Astrocyte (in vitro differentiated cells and primary cell): Measurements from ENCODE around the gene GUCY2F. TPM values are rescaled to one million over a fixed set of nuclear protein-coding genes. Genes with fewer than 3 reads are reported as not detected.

Experiments
- DNase-seq: peaks from one replicate; pipeline ENCODE4 v3.0.0-alpha.2; 2010; ENCODE audit warnings: low read depth
- FAIRE-seq: peaks from 2 replicates; lab custom pipeline; 2011; peaks lifted over from hg19 to GRCh38; lab: Jason Lieb, UNC
- H2AFZ ChIP-seq: 2 replicates; pipeline ENCODE4 v1.6.0; 2012; ENCODE audit warnings: low read depth, low read length, inconsistent platforms
- H3K27ac ChIP-seq: 2 replicates; pipeline ENCODE4 v1.5.1; 2011; ENCODE audit warnings: low read depth, low read length, inconsistent platforms
- H3K27me3 ChIP-seq: 2 replicates; pipeline ENCODE4 v1.6.0; 2011; ENCODE audit warnings: low read length, inconsistent platforms; ENCODE audit not compliant: insufficient read depth
- H3K36me3 ChIP-seq: 2 replicates; pipeline ENCODE4 v1.5.1; 2011; ENCODE audit warnings: low read length, inconsistent platforms; ENCODE audit not compliant: insufficient read depth
- H3K4me1 ChIP-seq: 2 replicates; pipeline ENCODE4 v1.5.1; 2011; ENCODE audit warnings: low read length, inconsistent platforms; ENCODE audit not compliant: insufficient read depth
- H3K4me2 ChIP-seq: 2 replicates; pipeline ENCODE4 v1.6.0; 2012; ENCODE audit warnings: low read length, inconsistent platforms
- H3K4me3 ChIP-seq: 2 replicates; pipeline ENCODE4 v1.5.1; 2011; ENCODE audit warnings: low read depth, mild to moderate bottlenecking, low read length, inconsistent platforms; ENCODE audit not compliant: insufficient read depth
- H3K79me2 ChIP-seq: 2 replicates; pipeline ENCODE4 v1.6.0; 2012; ENCODE audit warnings: mild to moderate bottlenecking, low read length, inconsistent platforms; ENCODE audit not compliant: insufficient read depth
- H3K9ac ChIP-seq: 2 replicates; pipeline ENCODE4 v1.6.0; 2012; ENCODE audit warnings: mild to moderate bottlenecking, low read length, inconsistent platforms
- H3K9me3 ChIP-seq: 2 replicates; pipeline ENCODE4 v1.5.1; 2012; ENCODE audit warnings: low read depth, mild to moderate bottlenecking, low read length, inconsistent platforms; ENCODE audit not compliant: insufficient read depth
- H4K20me1 ChIP-seq: 2 replicates; pipeline ENCODE4 v1.6.0; 2012; ENCODE audit warnings: low read length, inconsistent platforms; ENCODE audit not compliant: insufficient read depth
- H3K27ac Mint-ChIP-seq: one replicate; pipeline ENCODE4 v1.8.0; 2021; ENCODE audit warnings: mild to moderate bottlenecking, mixed read lengths; ENCODE audit not compliant: unreplicated experiment
- H3K27me3 Mint-ChIP-seq: one replicate; pipeline ENCODE4 v1.8.0; 2021; ENCODE audit warnings: low read depth, mixed read lengths; ENCODE audit not compliant: unreplicated experiment
- H3K36me3 Mint-ChIP-seq: one replicate; pipeline ENCODE4 v1.8.0; 2021; ENCODE audit warnings: low read depth, mixed read lengths; ENCODE audit not compliant: unreplicated experiment
- H3K4me1 Mint-ChIP-seq: one replicate; pipeline ENCODE4 v1.8.0; 2021; ENCODE audit warnings: low read depth, mixed read lengths; ENCODE audit not compliant: unreplicated experiment
- H3K4me3 Mint-ChIP-seq: one replicate; pipeline ENCODE4 v1.8.0; 2021; ENCODE audit warnings: mild to moderate bottlenecking, moderate library complexity, mixed read lengths; ENCODE audit not compliant: unreplicated experiment
- H3K9me3 Mint-ChIP-seq: one replicate; pipeline ENCODE4 v1.8.0; 2021; ENCODE audit warnings: mild to moderate bottlenecking, mixed read lengths; ENCODE audit not compliant: unreplicated experiment
- CTCF ChIP-seq: IDR thresholded peaks from 2 replicates; pipeline ENCODE4 v1.5.1; 2011; ENCODE audit warnings: low read depth, mild to moderate bottlenecking, inconsistent platforms, low read length, moderate library complexity; ENCODE audit not compliant: insufficient read depth
- EZH2 ChIP-seq: IDR thresholded peaks from 2 replicates; pipeline ENCODE4 v1.6.1; 2012; ENCODE audit warnings: mild to moderate bottlenecking, low read length, inconsistent platforms; ENCODE audit not compliant: insufficient read depth
- total RNA-seq: library from RNA; stranded (reverse); gene quantifications from 2 replicates; pipeline ENCODE4 v1.2.1, GENCODE V29; 2021

GUCY2F gene
- total RNA-seq, 1 donor from 2014 or later = not detected

- Histone ChIP-seq H2AFZ (no peak overlapping the region), H3K4me2 (no peak overlapping the region), H3K4me3 (no peak overlapping the region), H3K79me2 (no peaks in the 10 kb centered on the region), H3K36me3 (no peaks in the 10 kb centered on the region), H3K27ac (no peak overlapping the region), H3K4me1 (no peaks in the 10 kb centered on the region), H3K9ac (no peak overlapping the region), H3K9me3 (no peaks in the 10 kb centered on the region), H4K20me1 (no peaks in the 10 kb centered on the region), H3K27me3 (no peaks in the 10 kb centered on the region)
- Mint-ChIP-seq H3K27ac (no peak overlapping the region), H3K4me3 (no peak overlapping the region), H3K4me1 (no peaks in the 10 kb centered on the region), H3K36me3 (no peaks in the 10 kb centered on the region), H3K9me3 (no peaks in the 10 kb centered on the region), H3K27me3 (no peaks in the 10 kb centered on the region)
- no peak for TF ChIP-seq EZH2
- peak; percentile 42 for TF ChIP-seq CTCF
- FAIRE-seq (peak; percentile 67), DNase-seq (no peak)
Observed at GRCh38 chrX:109384699-109385098, 97.2 kb downstream of the GUCY2F start.

GRCh38 chrX:109382332-109382731 is 99.6 kb downstream of the GUCY2F start:
- Mint-ChIP-seq H3K4me3 (no peak overlapping the region), H3K36me3 (no peaks in the 10 kb centered on the region), H3K9me3 (no peaks in the 10 kb centered on the region), H3K27ac (no peak overlapping the region), H3K4me1 (no peaks in the 10 kb centered on the region), H3K27me3 (no peaks in the 10 kb centered on the region)
- H3K9ac ChIP-seq = no peak overlapping the region
- H3K27me3 ChIP-seq = no peaks in the 10 kb centered on the region
- H3K4me1 ChIP-seq = no peaks in the 10 kb centered on the region
- H3K4me2 ChIP-seq = no peak overlapping the region
- no peaks in the 10 kb centered on the region for H3K79me2 ChIP-seq
- no peak overlapping the region for H3K4me3 ChIP-seq
- TF ChIP-seq CTCF = no peak
- no peak for TF ChIP-seq EZH2
- no peak for FAIRE-seq
- no peaks in the 10 kb centered on the region for H3K36me3 ChIP-seq
- H4K20me1 ChIP-seq = no peaks in the 10 kb centered on the region
- H2AFZ ChIP-seq = no peak overlapping the region
- H3K27ac ChIP-seq = no peak overlapping the region
- DNase-seq = no peak
- no peaks in the 10 kb centered on the region for H3K9me3 ChIP-seq

- Histone ChIP-seq H3K4me1 (peaks cover 5% of the 10 kb centered on the region), H3K27ac (no peak overlapping the region), H3K27me3 (no peaks in the 10 kb centered on the region), H3K4me3 (no peak overlapping the region), H4K20me1 (no peaks in the 10 kb centered on the region), H3K79me2 (no peaks in the 10 kb centered on the region), H3K4me2 (no peak overlapping the region), H2AFZ (no peak overlapping the region), H3K9ac (no peak overlapping the region), H3K36me3 (no peaks in the 10 kb centered on the region), H3K9me3 (no peaks in the 10 kb centered on the region)
- no peak overlapping the region for H3K4me3 Mint-ChIP-seq
- peaks cover 14% of the 10 kb centered on the region for H3K4me1 Mint-ChIP-seq
- DNase-seq (no peak), FAIRE-seq (no peak)
- H3K36me3 Mint-ChIP-seq = no peaks in the 10 kb centered on the region
- TF ChIP-seq EZH2 = no peak
- no peak for TF ChIP-seq CTCF
- H3K27ac Mint-ChIP-seq = no peak overlapping the region
- no peaks in the 10 kb centered on the region for H3K9me3 Mint-ChIP-seq
- no peaks in the 10 kb centered on the region for H3K27me3 Mint-ChIP-seq
Observed at GRCh38 chrX:109378281-109378680, 103.6 kb downstream of the GUCY2F start.
